Renal pelvis (tissue), 4 donors: Measurements from ENCODE around the gene YDJC. TPM values are rescaled to one million over a fixed set of nuclear protein-coding genes. Genes with fewer than 3 reads are reported as not detected.
A peak's percentile ranks its signal among the peaks of the same experiment; 100 is the strongest.
"Not testable (repeated sequence)": the region's sequence is repeated elsewhere in the genome, so short reads cannot be mapped to it uniquely, and the experiment has no call there.

Experiments
- DNase-seq: peaks from one replicate; pipeline ENCODE4 v3.0.0-alpha.2; 2013
- polyA plus RNA-seq, 3 donors: library from polyadenylated mRNA; unstranded; fragments of 120-200 nt; gene quantifications; one replicate each; pipeline ENCODE4 v1.2.1, GENCODE V29; 2013; ENCODE audit not compliant: insufficient read length in 3 of 3

Gene YDJC
- polyA plus RNA-seq, 3 donors = 15.1 to 18.9 (median 18.6) TPM

DNA sequence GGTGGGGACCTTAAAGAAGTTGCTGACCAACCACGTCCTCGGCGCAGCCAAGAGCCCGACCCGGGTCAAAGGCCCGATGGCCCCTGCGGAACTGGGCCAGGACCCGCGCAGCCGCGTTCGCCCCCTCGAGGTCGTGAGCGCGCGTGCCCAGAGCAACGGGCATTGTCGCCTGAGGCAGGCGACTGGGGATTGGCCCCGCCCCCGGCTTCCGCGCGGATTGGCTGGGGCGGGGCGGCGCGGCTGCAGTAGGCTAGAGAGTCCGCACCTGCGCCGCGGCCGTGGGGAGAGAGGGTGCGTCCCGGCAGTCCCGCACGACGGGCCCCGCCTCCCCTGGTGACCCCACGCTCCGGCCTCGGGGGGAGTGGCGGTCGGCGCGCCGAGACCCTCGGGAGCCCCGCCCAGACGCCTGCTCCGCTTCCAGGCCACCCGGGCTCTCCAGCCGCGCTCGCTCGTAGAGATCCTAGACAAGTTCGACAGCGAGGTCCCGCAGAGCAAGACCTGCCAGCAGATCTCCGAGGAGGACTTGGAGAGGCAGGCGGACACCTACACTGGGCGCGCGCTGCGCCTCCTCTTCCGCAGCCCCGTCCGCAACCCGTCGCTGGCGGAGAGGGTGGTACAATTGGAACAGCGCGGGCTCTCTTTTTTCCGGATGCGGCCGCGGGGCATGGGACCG lies 27.7 kb upstream of the YDJC start:
- no peak for DNase-seq

DNA sequence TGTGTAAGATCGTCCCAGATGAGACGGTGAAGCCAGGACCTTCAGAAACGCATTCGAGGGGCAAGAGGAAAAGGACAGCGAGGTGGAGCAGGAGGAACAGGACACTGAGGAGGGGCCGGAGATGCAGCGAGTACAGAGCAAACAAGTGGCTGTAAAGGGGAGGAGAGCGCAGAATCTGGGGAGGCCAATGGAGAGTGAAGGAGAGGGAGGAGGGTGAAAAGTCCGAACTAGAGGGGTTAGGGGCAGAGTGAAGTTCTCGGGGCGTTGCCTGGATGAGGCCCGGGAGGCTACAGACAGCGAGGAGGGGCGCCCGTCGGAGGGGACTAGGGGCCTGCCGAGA lies 27.2 kb upstream of the YDJC start:
- no peak for DNase-seq

DNA sequence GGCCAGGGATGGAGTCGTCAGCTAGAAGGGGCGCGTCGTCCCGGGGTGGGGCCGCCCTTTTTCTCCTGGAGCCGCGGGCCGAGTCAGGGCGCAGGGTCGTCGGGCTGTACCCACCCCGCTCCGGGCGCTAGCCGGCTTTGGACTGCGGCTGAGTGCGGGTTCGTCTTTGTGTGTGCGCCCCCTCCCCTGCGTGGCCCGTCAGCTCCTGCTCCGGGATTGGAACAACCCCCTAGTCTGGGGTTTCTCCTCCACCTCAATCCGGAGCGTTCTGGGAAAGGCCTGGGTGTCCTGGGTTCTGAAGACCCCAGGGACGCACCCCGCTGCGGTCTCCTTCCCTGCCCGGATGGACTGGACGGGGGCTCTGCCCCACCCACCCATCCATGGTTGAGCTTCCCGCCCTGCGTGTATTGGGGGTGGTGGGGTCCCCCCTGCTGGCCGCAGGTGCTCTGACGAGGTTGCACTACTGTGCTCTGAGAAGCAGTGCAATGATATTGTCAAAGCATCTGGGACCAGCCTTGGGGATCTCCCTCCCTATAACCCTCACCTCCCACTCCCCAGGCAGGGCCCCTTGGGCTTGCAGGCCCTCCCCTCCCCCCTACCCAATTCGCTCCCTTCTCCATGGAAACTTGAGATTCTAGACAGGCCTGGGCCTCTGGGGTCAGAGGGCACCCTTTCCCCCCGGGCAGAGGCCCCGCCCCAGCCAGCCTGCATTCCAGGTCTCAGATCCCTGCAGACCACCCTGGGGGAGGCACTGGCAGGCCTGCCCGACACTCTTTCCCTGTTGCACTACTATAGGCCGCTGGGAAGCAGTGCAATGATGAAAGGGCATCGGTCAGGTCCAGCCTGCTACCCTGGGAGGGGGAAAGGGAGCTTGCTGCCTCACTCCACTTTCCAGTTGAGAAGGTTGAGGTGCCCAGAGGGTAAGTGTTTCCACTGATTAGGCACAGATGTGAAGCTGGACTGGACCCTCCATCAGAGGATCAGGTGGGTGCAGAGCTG lies 23.0 kb upstream of the YDJC start:
- DNase-seq = no peak

DNA sequence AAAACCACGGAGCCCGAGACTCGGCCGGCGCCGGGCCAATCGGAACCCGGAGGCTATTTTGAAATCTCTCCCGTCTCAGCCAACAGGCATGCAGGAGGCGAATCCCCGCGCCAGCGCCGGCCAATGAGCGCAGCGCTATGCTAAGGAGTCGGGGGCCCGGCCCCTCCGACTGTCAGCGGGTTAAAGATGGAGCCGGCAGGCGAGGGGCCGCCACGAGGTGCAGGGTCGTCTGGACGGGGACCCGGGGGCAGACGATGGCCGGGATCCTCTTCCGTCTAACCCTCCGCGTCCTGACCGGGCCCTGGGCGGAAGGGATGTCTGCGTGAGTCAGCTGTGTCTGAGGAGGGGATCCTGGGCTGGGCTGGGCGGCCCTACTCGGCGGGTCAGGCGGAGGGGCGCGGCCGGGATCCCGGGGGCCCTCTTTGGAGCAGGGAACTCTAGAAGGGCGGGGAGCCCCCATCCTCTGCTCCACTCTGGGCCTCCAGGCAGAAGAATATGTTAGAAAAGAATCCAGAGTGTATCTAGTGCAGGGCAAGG lies 22.3 kb upstream of the YDJC start:
- DNase-seq = peak; percentile 91

DNA sequence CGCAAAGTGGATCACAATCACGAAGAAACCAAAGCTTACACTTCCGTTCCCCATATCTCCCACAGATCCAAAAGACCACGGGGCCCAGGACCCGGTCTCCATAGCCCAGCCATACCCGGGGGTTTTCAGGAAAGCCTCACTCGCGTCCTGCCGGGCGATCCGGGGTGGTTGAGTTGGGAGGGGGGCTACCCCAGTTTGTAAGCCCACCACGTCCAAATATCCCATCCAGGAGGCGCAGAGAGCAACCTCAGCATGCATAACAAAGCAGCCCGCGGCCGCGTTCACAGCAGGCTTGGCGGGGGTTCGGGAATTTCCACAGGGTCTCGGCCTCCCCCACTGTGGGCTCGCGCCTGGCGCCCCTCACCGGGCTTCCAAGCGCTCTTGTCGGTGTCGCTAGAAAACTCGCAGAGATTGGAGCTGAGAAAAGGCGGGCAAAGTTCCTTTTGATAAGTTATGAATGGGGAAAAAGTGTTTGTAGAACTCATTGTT lies 21.7 kb upstream of the YDJC start:
- no peak for DNase-seq

DNA sequence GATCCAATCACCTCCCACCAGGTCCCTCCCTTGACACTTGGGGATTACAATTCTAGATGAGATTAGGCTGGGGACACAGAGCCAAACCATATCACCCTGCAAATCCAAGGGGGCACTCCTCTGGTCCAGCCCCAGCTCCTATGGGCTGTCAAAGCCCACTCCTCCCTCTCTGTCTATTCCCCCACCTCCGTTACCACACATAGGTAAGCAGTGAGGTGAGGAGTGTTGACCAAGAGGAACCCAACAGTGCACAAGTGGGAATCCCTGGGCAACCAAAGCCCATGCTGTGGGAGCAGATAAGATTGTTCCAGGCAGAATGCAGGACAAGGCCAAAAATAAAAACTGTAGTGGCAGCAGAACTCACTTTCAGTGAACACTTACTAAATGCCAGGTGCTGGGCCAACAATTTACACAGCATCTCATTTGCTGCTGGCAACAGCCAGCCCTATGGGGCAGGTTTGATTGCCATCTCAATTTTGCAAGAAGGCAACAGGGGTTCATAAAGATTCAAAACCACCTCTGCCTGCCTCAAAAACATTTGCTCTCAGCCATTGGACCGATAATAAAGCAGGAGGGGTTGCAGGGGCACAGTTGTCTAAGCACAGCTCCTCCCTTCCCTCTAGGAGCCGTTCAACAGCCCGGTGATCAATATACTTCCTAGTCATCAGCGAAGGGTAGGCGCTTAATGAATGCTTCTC lies 21.1 kb upstream of the YDJC start:
- no peak for DNase-seq

DNA sequence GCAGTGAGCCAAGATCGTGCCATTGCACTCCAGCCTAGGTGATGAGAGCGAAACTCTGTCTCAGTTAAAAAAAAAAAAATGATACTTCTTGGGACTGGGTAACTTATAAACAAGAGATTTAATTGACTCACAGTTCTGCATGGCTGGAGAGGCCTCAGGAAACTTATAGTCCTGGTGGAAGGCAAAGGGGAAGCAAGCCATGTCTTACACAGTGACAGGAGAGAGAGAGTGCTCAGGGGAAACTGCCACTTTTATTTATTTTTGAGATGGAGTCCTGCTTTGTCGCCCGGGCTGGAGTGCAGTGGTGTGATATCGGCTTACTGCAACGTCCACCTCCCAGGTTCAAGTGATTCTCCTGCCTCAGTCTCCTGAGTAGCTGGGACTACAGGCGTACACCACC lies 20.5 kb upstream of the YDJC start:
- DNase-seq = no peak

DNA sequence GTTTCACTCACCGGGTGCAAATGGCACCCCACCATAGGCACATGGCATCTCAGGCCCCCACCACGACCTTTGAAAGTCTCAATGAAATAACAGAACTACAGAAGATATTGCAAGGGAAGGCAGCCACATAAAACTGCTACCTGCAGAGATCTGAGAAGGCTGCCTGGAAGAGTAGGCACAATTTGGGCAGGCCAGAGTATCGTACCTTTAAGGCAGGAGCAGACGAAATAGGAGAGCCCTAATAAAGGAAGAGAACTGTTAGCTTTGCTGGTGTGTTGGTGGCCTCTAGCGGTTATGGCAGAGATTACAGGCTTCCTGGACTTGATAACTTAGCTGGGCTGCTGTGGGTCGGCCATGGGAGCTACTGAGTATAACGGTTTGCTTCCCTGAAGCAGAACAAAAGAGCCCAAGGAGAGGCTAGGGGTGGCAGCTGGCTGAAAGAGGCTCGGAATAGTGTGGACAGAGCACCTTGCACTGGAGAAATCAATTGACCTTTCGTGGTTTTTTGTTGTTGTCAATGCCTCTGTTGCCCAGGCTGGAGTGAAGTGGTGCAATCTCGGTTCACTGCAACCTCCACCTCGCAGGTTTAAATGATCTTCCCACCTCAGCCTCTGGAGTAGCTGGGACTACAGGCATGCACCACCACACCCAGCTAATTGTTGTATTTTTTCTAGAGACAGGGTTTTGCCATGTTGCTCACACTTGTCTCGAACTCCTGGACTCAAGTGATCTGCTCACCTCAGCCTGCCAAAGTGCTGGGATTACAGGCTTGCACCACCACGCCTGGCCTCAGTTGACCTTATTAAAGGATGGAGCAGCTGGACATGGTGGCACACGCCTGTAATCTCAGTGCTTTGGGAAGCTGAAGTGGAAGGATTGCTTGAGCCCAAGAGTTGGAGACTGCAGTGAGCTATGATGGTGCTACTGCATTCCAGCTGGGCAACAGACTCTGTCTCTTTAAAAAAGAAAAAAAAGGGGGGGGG lies 17.1 kb upstream of the YDJC start:
- peak; percentile 84 for DNase-seq

DNA sequence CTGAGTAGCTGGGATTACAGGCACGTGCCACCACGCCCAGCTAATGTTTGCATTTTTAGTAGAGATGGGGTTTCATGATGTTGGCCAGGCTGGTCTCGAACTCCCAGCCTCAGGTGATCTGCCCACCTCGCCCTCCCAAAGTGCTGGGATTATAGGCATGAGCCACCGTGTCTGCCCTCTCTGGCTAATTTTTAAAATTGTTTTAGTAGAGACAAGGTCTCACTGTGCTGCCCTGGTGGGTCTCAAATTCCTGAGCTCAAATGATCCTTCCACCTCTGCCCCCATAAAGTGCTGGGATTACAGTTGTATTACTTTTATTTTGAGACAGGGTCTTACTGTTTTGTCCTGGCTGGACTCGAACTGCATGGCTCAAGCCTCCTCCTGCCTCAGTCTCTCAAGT lies 15.7 kb upstream of the YDJC start:
- DNase-seq = not testable (repeated sequence)

DNA sequence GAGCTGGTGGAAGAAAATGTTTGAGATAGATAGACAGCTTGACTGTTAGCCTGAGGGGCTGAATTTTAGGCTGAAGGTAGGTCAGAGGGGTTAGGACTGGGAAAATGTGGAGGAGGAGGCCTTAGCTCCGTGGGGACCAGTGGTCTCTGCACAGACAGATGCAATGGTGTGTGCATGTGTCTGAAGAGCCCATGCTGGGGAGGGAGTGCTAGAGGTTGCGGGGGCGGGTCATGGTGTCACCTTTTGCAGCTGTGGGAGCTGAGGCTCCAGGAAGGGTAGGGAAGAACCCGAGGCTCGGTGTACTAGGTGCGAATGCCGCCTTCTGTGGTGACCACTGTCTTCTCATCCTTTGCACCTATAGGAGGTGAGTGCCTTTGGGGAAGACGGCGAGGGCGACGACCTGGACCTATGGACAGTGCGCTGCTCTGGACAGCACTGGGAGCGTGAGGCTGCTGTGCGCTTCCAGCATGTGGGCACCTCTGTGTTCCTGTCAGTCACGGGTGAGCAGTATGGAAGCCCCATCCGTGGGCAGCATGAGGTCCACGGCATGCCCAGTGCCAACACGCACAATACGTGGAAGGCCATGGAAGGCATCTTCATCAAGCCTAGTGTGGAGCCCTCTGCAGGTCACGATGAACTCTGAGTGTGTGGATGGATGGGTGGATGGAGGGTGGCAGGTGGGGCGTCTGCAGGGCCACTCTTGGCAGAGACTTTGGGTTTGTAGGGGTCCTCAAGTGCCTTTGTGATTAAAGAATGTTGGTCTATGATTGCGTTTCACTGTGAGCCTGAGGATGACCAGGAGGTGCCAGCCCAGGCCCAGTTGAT lies 13.9 kb upstream of the YDJC start:
- DNase-seq = no peak

DNA sequence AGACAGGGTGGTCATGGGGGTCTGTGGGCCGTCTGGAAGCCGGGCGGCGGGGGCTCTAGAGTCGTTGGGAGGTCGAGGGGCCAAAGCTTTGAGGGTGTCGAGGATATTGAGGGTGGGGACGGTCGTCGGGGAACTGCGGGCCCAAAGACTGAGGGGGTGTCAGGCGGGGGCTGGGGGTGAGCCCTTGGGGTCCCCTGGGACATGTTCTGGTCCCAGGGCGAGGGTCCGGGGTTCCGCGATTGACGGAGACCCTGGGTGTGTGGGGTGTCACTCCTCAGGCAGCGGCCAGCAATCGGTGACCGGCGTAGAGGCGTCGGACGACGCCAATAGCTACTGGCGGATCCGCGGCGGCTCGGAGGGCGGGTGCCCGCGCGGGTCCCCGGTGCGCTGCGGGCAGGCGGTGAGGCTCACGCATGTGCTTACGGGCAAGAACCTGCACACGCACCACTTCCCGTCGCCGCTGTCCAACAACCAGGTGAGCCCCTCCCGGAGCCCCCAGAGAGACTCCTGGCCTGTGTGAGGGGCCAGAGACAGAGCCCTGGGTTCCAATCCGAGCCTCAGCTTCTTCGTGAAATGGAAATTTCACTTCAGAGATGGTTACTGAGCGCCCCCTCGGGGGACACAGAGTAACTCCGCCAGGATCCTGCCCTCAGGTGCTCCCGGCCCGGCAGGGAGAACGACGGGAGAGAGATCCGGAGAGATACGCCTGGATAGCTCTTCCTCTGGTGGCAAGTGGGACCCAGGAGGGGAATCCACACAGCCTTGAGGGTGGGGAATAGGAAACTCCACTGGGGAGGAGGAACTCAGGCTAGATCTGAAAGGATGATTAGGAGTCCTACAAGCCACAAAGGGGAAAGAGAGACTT lies 13.0 kb upstream of the YDJC start:
- DNase-seq = peak; percentile 56

DNA sequence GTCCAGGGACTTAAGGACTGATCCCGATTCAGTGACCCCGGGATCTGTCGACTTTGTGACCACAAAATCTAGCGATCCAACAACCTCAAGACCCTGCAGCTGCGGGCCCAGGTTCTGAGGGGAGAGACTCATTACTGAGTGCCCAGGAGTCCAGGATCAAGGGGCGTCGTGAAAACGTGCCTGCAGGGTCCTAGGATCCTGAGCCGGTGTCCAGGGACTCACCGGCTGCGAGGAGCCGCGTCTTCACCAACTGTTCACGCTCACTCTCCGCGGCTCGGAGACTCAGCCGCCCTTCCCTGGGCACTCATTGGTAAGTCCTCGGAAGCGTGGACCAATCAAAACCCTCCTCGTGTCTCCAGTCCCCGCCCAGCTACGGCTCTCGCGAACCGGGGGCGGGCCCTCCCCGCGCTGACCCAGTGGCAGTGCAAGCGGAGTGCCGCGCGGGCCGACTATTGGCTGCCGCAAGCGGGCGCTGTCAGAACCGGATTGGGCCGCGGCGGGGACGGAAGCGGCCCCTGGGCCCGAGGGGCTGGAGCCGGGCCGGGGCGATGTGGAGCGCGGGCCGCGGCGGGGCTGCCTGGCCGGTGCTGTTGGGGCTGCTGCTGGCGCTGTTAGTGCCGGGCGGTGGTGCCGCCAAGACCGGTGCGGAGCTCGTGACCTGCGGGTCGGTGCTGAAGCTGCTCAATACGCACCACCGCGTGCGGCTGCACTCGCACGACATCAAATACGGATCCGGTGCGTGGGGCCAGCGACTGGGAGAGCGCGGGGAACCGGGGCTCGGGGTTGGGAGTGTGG lies 12.2 kb upstream of the YDJC start, which contains the start of gene SDF2L1:
TSS of gene SDF2L1 (plus strand) at position 514 of the 795 bp plus-strand sequence. CDS start at position 549, 35 bp downstream.
- peak; percentile 98 for DNase-seq

DNA sequence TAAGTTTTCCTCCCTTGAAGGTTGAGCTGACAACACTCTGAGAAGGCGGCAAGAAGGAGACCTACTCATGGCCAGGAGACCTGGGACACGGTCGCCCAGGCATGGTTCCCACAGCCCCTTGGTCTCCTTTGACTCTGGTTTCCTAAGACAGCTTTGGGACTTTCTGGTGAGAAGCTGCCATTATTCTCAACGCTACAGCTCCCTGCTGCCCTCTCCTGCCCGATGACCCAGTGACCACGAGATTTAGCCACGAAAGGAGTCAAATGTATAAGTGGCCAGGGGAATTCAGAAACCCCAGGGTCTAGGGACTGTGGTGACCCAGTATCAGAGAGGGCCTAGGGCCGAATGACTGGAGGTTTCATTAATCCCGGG lies 11.6 kb upstream of the YDJC start:
- peak; percentile 29 for DNase-seq

DNA sequence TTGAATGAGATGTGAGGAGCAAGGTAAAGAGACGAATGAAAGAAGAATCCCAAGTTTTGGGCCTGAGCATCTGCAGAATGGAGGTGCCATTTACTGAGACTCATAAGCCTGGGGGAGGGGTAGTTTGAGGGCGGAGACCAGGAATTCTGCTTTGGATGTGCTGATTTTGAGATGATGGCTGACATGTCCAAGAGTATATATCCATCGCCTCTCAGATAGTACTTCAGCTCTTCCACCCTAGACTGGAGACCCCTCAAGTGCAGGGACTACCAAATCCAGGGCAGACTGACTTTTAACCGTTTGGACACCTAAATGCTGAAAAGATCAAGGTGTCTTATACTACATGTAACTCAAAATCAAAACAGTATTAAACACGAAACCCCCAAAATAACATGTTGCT lies 11.0 kb upstream of the YDJC start:
- DNase-seq = no peak

DNA sequence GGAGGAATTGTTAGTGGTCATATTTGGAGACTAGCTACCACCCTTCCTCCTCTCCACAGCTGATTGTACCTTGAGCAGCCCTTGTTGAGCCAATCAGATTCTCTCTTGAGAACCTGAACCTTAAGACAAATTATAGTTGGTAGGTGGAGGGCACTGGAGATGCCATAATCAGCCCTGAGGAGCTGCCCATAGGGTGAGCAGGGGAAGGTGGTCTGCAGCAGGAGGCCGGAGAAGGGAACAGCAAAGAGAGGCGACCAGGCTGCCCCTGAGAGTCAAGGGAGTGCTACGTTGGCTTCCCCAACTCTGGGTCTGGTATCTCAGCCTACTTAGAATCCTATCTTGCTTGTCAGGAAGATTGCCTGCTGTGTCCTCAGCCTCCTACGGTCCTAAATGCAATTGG lies 9.5 kb upstream of the YDJC start:
- DNase-seq = no peak

DNA sequence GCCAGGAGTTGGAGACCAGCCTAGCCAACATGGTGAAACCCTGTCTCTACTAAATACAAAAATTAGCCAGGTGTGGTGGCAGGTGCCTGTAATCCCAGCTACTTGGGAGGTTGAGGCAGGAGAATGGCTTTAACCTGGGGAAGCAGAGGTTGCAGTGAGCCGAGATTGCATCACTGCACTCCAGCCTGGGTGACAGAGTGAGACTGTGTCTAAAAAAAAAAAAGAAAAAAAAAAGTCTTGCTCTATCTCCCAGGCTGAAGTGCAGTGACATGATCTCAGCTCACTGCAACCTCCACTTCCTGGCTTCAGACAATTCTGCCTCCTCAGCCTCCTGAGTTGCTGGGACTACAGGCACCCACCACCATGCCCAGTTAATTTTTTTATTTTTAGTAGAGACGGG lies 7.6 kb upstream of the YDJC start:
- DNase-seq = not testable (repeated sequence)

DNA sequence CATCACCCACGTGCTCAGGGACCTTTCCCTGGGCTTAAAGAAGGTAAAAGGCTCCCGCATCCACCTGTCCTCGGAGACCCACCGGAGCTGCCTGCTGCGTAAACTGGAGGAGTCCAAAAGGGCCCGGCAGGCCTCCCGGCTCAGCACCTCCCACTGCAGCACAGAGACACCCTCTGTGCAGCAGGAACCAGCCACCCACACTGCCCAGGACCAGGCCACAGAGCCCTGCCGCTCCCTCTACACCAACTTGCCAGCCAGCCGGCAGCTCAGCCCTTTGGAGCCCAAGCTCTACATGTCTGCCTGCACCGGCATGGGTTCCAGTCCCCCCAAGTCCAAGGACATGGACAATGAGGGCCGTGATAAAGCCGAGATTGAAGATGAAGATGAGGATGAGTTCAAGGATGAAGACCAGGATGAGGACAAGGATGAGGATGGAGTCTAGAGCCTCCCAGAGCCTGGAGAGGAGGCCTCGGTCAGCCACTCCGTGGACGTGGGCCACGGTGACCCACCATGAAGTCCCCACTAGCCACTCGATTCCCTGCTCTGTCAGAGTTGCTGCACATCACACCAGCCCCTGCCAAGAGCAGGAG lies 6.9 kb upstream of the YDJC start:
- no peak for DNase-seq
